Heart right ventricle (tissue), 16 donors: ENCODE data around the gene KLRK1. TPM values are rescaled to one million over a fixed set of nuclear protein-coding genes. Genes with fewer than 3 reads are reported as not detected.
A peak's percentile ranks its signal among the peaks of the same experiment; 100 is the strongest.

Experiments
- ATAC-seq, 8 donors: fragments of 200-7000 bp; cut with Tn5 transposase; one replicate each; pipeline ENCODE4 v1.9.1; 2020; ENCODE audit warnings: mild to moderate bottlenecking in 8 of 8, moderate library complexity in 8 of 8, moderate number of reproducible peaks in 1 of 8
- DNase-seq, 2 donors: peaks; one replicate each; pipeline ENCODE4 v3.0.0-alpha.2; 2020
- H3K27ac ChIP-seq, 10 donors: fragments of 200-600 bp; sonication (generic) in 2 of 10; one replicate each; pipeline versions ENCODE4 v1.5.0 to v1.8.0; 2020 to 2022; ENCODE audit warnings: mild to moderate bottlenecking in 3 of 10
- H3K27me3 ChIP-seq, 7 donors: fragments of 200-600 bp; one replicate each; pipeline ENCODE4 v1.8.0; 2021 to 2022; ENCODE audit warnings: mild to moderate bottlenecking in 2 of 7
- H3K36me3 ChIP-seq, 9 donors: fragments of 200-600 bp; sonication (generic) in 1 of 9; one replicate each; pipeline versions ENCODE4 v1.5.0 to v1.8.0; 2020 to 2022; ENCODE audit warnings: mild to moderate bottlenecking in 2 of 9
- H3K4me1 ChIP-seq, 9 donors: fragments of 200-600 bp; sonication (generic) in 1 of 9; one replicate each; pipeline versions ENCODE4 v1.5.0 to v1.8.0; 2020 to 2022; ENCODE audit warnings: mild to moderate bottlenecking in 4 of 9
- H3K4me3 ChIP-seq, 10 donors: fragments of 200-600 bp; sonication (generic) in 2 of 10; one replicate each; pipeline versions ENCODE4 v1.5.0 to v1.8.0; 2020 to 2022; ENCODE audit warnings: mild to moderate bottlenecking in 7 of 10, moderate library complexity in 2 of 10
- H3K9me3 ChIP-seq, 11 donors: fragments of 200-600 bp in 10 of 11; sonication (generic) in 2 of 11; one replicate each; pipeline versions ENCODE4 v1.5.0 to v1.8.0; 2013 to 2022; ENCODE audit warnings: mild to moderate bottlenecking in 2 of 11, control low read depth in 1 of 11, moderate library complexity in 1 of 11
- CTCF ChIP-seq, 9 donors: fragments of 200-600 bp; sonication (generic) in 2 of 9; IDR thresholded peaks; one replicate each; pipeline versions ENCODE4 v1.5.0 to v1.8.0; 2021 to 2022; ENCODE audit warnings: antibody characterized with exemption in 9 of 9, mild to moderate bottlenecking in 5 of 9, moderate library complexity in 1 of 9
- WGBS, 2 donors: extraction: QIAGEN DNeasy Blood & Tissue Kit; methylation state at CpG; one replicate each; pipeline ENCODE4 v1.1.7; 2013; ENCODE audit warnings: inconsistent platforms in 1 of 2; 5-methylcytosine and 5-hydroxymethylcytosine counted together
- intact Hi-C, 10 donors: fragments of 100-400 bp; cut with DNase I; formaldehyde crosslinking; loops; one replicate each; pipeline versions ENCODE4 v1.11.1 to v1.14.2; 2022
- polyA plus RNA-seq, 2 donors: library from polyadenylated mRNA; stranded (reverse); fragments of 200-250 nt; gene quantifications; one replicate each; pipeline ENCODE4 v1.2.3, GENCODE V29; 2013
- total RNA-seq, 10 donors: library from RNA; stranded (reverse); fragmentation: NEBNext Ultra II Directional in 3 of 10; extraction: Animal tissue kit (Norgen Biotek cat#: 25700) in 3 of 10; gene quantifications; one replicate each; pipeline versions ENCODE4 v1.2.1 to v1.2.4, GENCODE V29; 2021 to 2023
- donor health status: Arrhythmogenic right ventricular cardiomyopathy.
- donor health status: ischemic (EF 13 %, LVEDD 7.1; RV severe dilation, severe dysfunction).
- donor health status: healthy with polysubstance abuse.
- donor health status: DM: no; HTN: yes; CAD: no.
- donor health status: DM: no; HTN: no; CAD: no.
- donor health status: ischemic (EF 25% LVEDD 6.9; RV normal size, moderate dysfunction).
- donor health status: ischemic (EF 25% LVEDD 5.7; RV mildly dilated, moderate dysfunction).
- donor health status: healthy.
- donor health status: DM: yes; HTN: yes; CAD: no.
- donor health status: Ischemic cardiomyopathy.
- donor health status: ischemic (EF 35%, LVEDD 5.7; RV mildly dilated, moderate dysfunction).
- donor health status: nonischemic (EF 11% LVEDD 7.7; RV severe dilation, severe dysfunction).
- donor health status: DM: yes; HTN: yes; CAD: no.
- donor health status: PGD.
- donor health status: ischemic (EF 29% LVEDD 5.4; RV normal size, mild dysfunction).
- donor health status: nonischemic (EF 23%, LVEDD 6.1; RV moderate dilation, normal function).

Gene KLRK1
- total and polyA plus RNA-seq, 12 donors: 0.15 to 5.2 (median 0.57) TPM; not detected in 1

- no peaks in the 10 kb centered on the region for H3K9me3 ChIP-seq
- no peaks in the 10 kb centered on the region for H3K36me3 ChIP-seq
- intact Hi-C loops: loop anchor here in 3 of 10 donors (5.0 to 10.0 kb wide), 4 partner anchors 129 to 361 kb away; partner anchors contain the start of genes GABARAPL1 (in 1 of the 3) and YBX3 (in 1 of the 3)
- no peak for TF ChIP-seq CTCF (IDR thresholded peaks at IDR 0.05)
- no peaks in the 10 kb centered on the region for H3K27me3 ChIP-seq
- peaks cover 0 to 54% (median 27%) of the 10 kb centered on the region in 9 donors for H3K4me1 ChIP-seq
- ATAC-seq (no peak), DNase-seq (no peak)
- peak overlapping the region; percentile 78 to 97 (median 94) for H3K27ac ChIP-seq
- H3K4me3 ChIP-seq: peak overlapping the region in 9 of 10 donors; percentile 44 to 96 (median 75)
- 53 to 69% methylated on average over 5 of the region's 5 CpGs for whole genome bisulfite sequencing, 2 donors
Measured at GRCh38 chr12:10363658-10363913, 26.3 kb downstream of the KLRK1 start.

- H3K27me3 ChIP-seq: no peaks in the 10 kb centered on the region
- H3K4me3 ChIP-seq: peak overlapping the region in 5 of 10 donors; percentile 53 to 96 (median 76)
- intact Hi-C loops: loop anchor here in 3 of 10 donors (5.0 to 10.0 kb wide), 4 partner anchors 128 to 362 kb away; partner anchors contain the start of genes GABARAPL1 (in 1 of the 3) and YBX3 (in 1 of the 3)
- peak overlapping the region in 9 of 10 donors; percentile 46 to 97 (median 93) for H3K27ac ChIP-seq
- no peak for TF ChIP-seq CTCF (IDR thresholded peaks at IDR 0.05)
- WGBS, 2 donors: 60 to 61% methylated on average over 9 of the region's 9 CpGs
- H3K36me3 ChIP-seq: no peaks in the 10 kb centered on the region
- no peak for ATAC-seq
- peaks cover 0 to under 1% (median 0%) of the 10 kb centered on the region in 11 donors for H3K9me3 ChIP-seq
- DNase-seq: no peak
- H3K4me1 ChIP-seq: peaks cover 0 to 54% (median 27%) of the 10 kb centered on the region in 9 donors
Measured at GRCh38 chr12:10362828-10363657, 26.8 kb downstream of the KLRK1 start.

- TF ChIP-seq CTCF (IDR thresholded peaks at IDR 0.05): no peak
- Histone ChIP-seq H3K36me3 (no peaks in the 10 kb centered on the region), H3K27ac (no peak overlapping the region), H3K9me3 (peaks cover 0 to 5% (median 0%) of the 10 kb centered on the region in 11 donors), H3K27me3 (no peaks in the 10 kb centered on the region), H3K4me1 (peaks cover 0 to 54% (median 27%) of the 10 kb centered on the region in 9 donors), H3K4me3 (no peak overlapping the region)
- DNase-seq (no peak), ATAC-seq (no peak)
- intact Hi-C loops: loop anchor here in 3 of 10 donors (5.0 to 10.0 kb wide), 4 partner anchors 128 to 362 kb away; partner anchors contain the start of genes GABARAPL1 (in 1 of the 3) and YBX3 (in 1 of the 3)
- WGBS, 2 donors: 64 to 71% methylated on average over 3 of the region's 3 CpGs
Measured at GRCh38 chr12:10362325-10362724, 27.5 kb downstream of the KLRK1 start.

GRCh38 chr12:10361622-10362021 is 28.2 kb downstream of the KLRK1 start:
- peaks cover 0 to 48% (median 23%) of the 10 kb centered on the region in 9 donors for H3K4me1 ChIP-seq
- WGBS, 2 donors: 59 to 67% methylated on average over 4 of the region's 4 CpGs
- H3K27me3 ChIP-seq: no peaks in the 10 kb centered on the region
- no peak overlapping the region for H3K4me3 ChIP-seq
- ATAC-seq (no peak), DNase-seq (no peak)
- no peak for TF ChIP-seq CTCF (IDR thresholded peaks at IDR 0.05)
- peaks cover 0 to 5% (median 0%) of the 10 kb centered on the region in 11 donors for H3K9me3 ChIP-seq
- peak overlapping the region in 1 of 10 donors; percentile 52 for H3K27ac ChIP-seq
- intact Hi-C loops: loop anchor here in 3 of 10 donors (5.0 to 10.0 kb wide), 4 partner anchors 127 to 363 kb away; partner anchors contain the start of genes GABARAPL1 (in 1 of the 3) and YBX3 (in 1 of the 3)
- no peaks in the 10 kb centered on the region for H3K36me3 ChIP-seq
